Gastroesophageal sphincter (tissue), 3 donors: ENCODE data around the gene CSNK1G1.

ENCODE experiments used
- CTCF ChIP-seq, 4 experiments: fragments of 200-600 bp in 2 of 4; fragments of 450-650 bp in 2 of 4; sonication (generic) in 1 of 4; IDR thresholded peaks; one replicate each; pipeline ENCODE4 v1.5.1; 2017 to 2019; ENCODE audit warnings: antibody characterized with exemption in 4 of 4, mild to moderate bottlenecking in 2 of 4, moderate library complexity in 2 of 4
- EP300 ChIP-seq: sonication (generic); formaldehyde crosslinking; IDR thresholded peaks from one replicate; pipeline ENCODE4 v1.6.1; 2017; ENCODE audit warnings: antibody characterized with exemption, mild to moderate bottlenecking
- POLR2A ChIP-seq, 2 donors: fragments of 450-650 bp; IDR thresholded peaks; one replicate each; pipeline ENCODE4 v1.6.1; 2017; ENCODE audit warnings: antibody characterized with exemption in 2 of 2, mild to moderate bottlenecking in 2 of 2, moderate library complexity in 1 of 2
- POLR2AphosphoS5 ChIP-seq: sonication (generic); formaldehyde crosslinking; IDR thresholded peaks from one replicate; pipeline ENCODE4 v1.6.1; 2017; ENCODE audit warnings: antibody characterized with exemption

- no peak for TF ChIP-seq CTCF (IDR thresholded peaks at IDR 0.05)
- no peak for TF ChIP-seq POLR2AphosphoS5
- no peak for TF ChIP-seq POLR2A (IDR thresholded peaks at IDR 0.05)
- TF ChIP-seq EP300: no peak
These were observed 7.5 kb downstream of the CSNK1G1 start for GRCh38 chr15:64348455-64348854.
